SK-N-MC (cell line): ENCODE data around the gene SUSD4.

ENCODE experiments used
- DNase-seq: peaks from one replicate; pipeline ENCODE4 v3.0.0-alpha.2; 2011; ENCODE audit warnings: low read depth, low spot score
- H3K27ac ChIP-seq: fragments of 200-600 bp; sonication (generic); 2 replicates; pipeline ENCODE4 v1.5.1; 2016; ENCODE audit warnings: mixed run types
- H3K36me3 ChIP-seq: fragments of 200-600 bp; sonication (generic); 2 replicates; pipeline ENCODE4 v1.6.1; 2017; ENCODE audit warnings: antibody characterized with exemption, low read length, mixed read lengths; ENCODE audit not compliant: insufficient read depth
- H3K4me3 ChIP-seq: fragments of 200-600 bp; sonication (generic); 2 replicates; pipeline ENCODE4 v1.5.1; 2016
- H3K9ac ChIP-seq: fragments of 200-600 bp; sonication (generic); 2 replicates; pipeline ENCODE4 v1.8.0; 2017; ENCODE audit warnings: mixed run types, mixed read lengths; ENCODE audit not compliant: insufficient read length
- H3K9me3 ChIP-seq: fragments of 200-600 bp; sonication (generic); 2 replicates; pipeline ENCODE4 v1.6.1; 2017; ENCODE audit warnings: low read depth, mild to moderate bottlenecking, antibody characterized with exemption, low read length, moderate library complexity, mixed read lengths
- EZH2 ChIP-seq: fragments of 200-600 bp; sonication (generic); IDR thresholded peaks from one replicate; pipeline ENCODE4 v1.6.1; 2017; ENCODE audit warnings: antibody characterized with exemption
- FOXP2 ChIP-seq: optimal IDR thresholded peaks from 2 replicates; pipeline ENCODE3; 2011; ENCODE audit warnings: mild to moderate bottlenecking, moderate library complexity; ENCODE audit not compliant: insufficient read depth; ENCODE audit errors: extremely low read length, control extremely low read depth
- POLR2AphosphoS5 ChIP-seq: IDR thresholded peaks from 2 replicates; pipeline ENCODE4 v1.6.1; 2012; ENCODE audit warnings: mild to moderate bottlenecking, low read depth, low read length, borderline replicate concordance

SUSD4 gene

DNA sequence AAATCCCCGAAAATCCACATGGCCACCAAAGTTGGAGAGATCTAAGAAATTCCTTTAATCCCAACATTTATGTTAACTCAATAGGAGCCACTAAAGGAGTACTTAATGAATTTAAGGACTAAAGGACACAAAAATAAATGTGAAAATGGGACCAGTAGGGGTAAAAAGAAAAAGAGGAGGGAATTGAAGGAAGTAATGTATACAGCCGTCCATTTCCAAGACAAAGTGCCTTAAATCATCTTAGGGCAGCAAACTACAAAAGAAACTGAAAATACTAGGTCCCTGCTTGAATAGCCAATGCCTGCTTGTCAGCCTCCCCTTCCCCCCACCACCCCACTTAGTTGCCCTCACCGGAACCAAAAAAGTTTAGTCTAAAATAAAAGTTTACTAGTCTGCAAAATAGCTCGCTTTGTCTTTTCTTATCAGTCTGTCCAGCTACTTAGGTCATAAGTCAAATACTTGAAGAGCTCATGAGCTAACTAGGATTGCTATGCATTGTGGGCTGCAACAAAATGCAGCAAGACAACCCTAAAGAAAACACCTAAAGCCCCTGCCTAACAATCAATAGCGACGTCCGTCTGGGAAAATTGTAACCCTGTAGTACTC, 154.6 kb downstream of the SUSD4 start:
- Histone ChIP-seq H3K9me3 (no peaks in the 10 kb centered on the region), H3K27ac (no peak overlapping the region), H3K9ac (no peak overlapping the region), H3K4me3 (no peak overlapping the region), H3K36me3 (no peaks in the 10 kb centered on the region)
- no peak for TF ChIP-seq FOXP2
- TF ChIP-seq POLR2AphosphoS5 = no peak
- TF ChIP-seq EZH2 = no peak
- no peak for DNase-seq

DNA sequence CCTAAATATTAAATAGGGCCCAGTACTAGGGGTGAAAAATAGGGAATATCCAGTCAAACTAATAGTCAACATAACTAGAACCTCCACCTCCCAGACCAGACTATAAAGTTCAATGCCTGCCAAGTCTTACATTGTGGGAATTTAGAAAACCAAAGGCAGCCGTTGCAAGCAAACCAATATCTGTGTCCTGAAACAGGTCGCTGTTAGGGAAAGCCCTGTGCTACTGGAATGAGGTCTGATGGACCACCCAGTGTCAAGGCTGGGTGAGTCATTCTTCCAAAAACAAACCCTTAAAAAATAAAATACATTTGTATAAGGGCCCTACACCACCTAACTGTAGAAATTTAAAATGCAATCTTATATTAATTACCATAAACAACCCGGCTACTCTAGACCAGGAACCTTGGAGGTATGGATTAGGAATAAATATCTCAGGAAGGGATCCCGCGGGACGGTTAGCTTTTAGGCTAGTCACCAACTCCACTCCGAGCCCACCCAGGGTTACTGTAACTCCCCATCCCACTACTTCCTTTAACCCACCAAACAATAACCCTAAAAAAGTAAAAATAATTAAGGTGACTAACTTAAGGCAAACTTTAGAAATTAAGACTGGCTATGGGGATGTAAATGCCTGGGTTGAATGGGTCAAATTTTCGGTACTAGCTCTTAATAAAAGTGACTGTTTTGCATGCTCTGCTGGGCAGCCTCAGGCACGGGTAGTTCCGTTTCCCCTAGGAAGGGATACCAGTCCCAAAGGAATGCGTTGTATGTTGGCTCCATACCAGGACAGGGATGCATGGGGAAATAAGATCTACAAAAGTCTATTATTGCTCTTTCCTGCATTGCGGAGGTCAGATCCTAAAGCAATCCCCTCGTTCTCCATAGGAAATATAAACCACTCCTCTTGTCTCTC, 155.6 kb downstream of the SUSD4 start:
- TF ChIP-seq POLR2AphosphoS5 (no peak), EZH2 (no peak), FOXP2 (no peak)

GRCh38 chr1:223207293-223208066, 156.5 kb downstream of the SUSD4 start:
- Histone ChIP-seq H3K36me3 (no peaks in the 10 kb centered on the region), H3K9me3 (no peaks in the 10 kb centered on the region), H3K9ac (no peak overlapping the region), H3K27ac (no peak overlapping the region), H3K4me3 (no peak overlapping the region)
- DNase-seq = no peak
- TF ChIP-seq EZH2 = no peak
- TF ChIP-seq FOXP2 = no peak
- TF ChIP-seq POLR2AphosphoS5 = no peak

More for the DNA sequence above, 155.6 kb downstream of the SUSD4 start:
- H3K9ac ChIP-seq = no peak overlapping the region
- H3K9me3 ChIP-seq = no peaks in the 10 kb centered on the region
- no peak overlapping the region for H3K27ac ChIP-seq
- no peaks in the 10 kb centered on the region for H3K36me3 ChIP-seq
- no peak overlapping the region for H3K4me3 ChIP-seq
- no peak for DNase-seq

DNA sequence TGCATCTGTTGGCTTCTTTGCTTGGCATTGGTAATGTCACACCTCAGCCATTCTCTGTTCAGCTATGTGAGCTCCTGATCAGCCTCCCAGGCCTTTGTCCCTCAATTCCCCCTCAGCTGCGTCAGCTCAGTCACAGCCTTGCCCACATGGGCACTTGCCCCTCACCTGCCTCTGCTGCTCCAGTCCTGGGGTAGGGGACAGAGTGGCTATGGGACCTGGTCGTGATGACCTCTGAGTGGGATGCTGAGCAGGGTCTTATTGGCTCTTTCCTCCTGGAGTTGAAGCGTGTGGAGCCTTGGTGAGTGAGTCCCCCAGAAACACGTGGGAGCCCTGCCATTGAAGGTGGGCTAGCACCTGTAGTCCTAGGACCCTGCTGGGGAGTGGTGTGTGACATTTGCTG, 159.6 kb downstream of the SUSD4 start:
- H3K9ac ChIP-seq = no peak overlapping the region
- no peaks in the 10 kb centered on the region for H3K36me3 ChIP-seq
- no peak for DNase-seq
- H3K27ac ChIP-seq = no peak overlapping the region
- no peaks in the 10 kb centered on the region for H3K9me3 ChIP-seq
- H3K4me3 ChIP-seq = no peak overlapping the region
- TF ChIP-seq EZH2 (no peak), POLR2AphosphoS5 (no peak), FOXP2 (no peak)

GRCh38 chr1:223203694-223204093, 160.3 kb downstream of the SUSD4 start:
- H3K36me3 ChIP-seq = no peaks in the 10 kb centered on the region
- no peak overlapping the region for H3K27ac ChIP-seq
- no peak overlapping the region for H3K4me3 ChIP-seq
- DNase-seq = no peak
- no peak overlapping the region for H3K9ac ChIP-seq
- H3K9me3 ChIP-seq = no peaks in the 10 kb centered on the region
- no peak for TF ChIP-seq POLR2AphosphoS5
- TF ChIP-seq FOXP2 = no peak
- TF ChIP-seq EZH2 = no peak

GRCh38 chr1:223203034-223203408, 161.0 kb downstream of the SUSD4 start:
- no peak for TF ChIP-seq EZH2
- no peak for TF ChIP-seq POLR2AphosphoS5
- TF ChIP-seq FOXP2 = no peak
- no peak overlapping the region for H3K9ac ChIP-seq
- H3K9me3 ChIP-seq = no peaks in the 10 kb centered on the region
- H3K27ac ChIP-seq = no peak overlapping the region
- no peak overlapping the region for H3K4me3 ChIP-seq
- no peaks in the 10 kb centered on the region for H3K36me3 ChIP-seq
- no peak for DNase-seq

DNA sequence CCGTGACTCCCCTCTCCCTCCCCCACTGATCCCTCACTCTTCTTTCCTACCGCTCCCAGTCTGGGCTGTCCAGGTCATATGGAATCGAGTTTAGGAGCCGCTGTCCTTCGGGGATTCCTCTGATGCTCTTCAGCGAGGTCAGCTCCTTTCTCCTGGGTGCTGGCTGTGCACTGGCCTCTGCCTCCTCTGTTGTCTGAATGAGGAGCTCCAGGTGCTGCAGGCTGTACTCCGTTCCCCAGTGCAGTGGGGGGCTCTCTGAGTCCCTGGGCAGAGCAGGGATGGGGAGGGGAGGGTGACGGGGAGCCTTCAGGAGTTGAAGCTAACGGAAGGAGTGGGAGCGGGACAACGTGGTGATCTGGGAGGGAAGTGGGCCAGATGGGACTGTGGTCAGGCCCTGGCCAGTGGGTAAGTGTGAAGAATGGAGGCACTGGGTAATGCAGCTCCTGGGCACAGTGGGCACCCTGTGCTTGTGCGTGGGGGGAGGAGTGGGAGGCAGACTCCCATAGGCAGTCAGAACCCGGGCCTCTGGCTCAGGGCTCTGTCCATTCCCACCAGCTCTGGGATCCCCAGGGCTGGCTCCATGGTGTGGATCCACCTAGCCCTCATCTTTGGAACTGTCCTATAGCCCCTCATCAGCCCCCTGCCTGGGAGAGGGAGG, 161.5 kb downstream of the SUSD4 start:
- TF ChIP-seq FOXP2 (no peak), POLR2AphosphoS5 (no peak), EZH2 (no peak)
- no peak overlapping the region for H3K9ac ChIP-seq
- H3K9me3 ChIP-seq = no peaks in the 10 kb centered on the region
- H3K36me3 ChIP-seq = no peaks in the 10 kb centered on the region
- no peak for DNase-seq
- H3K27ac ChIP-seq = no peak overlapping the region
- H3K4me3 ChIP-seq = no peak overlapping the region

DNA sequence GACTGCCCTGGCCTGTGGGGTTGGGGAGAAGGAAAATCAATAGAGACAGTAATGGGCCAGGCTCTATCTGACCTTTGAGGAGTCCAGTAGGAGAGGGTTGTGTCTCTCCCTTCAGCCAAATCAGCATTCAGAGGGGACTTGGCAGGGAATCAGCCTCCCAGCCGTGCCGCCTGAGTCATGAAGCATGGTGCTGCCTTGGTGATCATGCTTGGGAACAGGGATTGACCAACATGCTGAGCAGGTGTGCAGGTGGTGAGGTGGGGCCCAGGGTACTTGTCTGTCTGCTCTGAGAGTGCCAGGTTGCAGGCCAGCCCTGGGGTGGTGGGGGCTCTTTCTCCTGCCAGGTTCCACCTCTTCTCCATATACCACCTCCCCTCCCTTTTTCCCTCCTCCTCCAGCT, 162.0 kb downstream of the SUSD4 start:
- Histone ChIP-seq H3K27ac (no peak overlapping the region), H3K4me3 (no peak overlapping the region), H3K36me3 (no peaks in the 10 kb centered on the region), H3K9ac (no peak overlapping the region), H3K9me3 (no peaks in the 10 kb centered on the region)
- no peak for TF ChIP-seq POLR2AphosphoS5
- no peak for TF ChIP-seq FOXP2
- no peak for TF ChIP-seq EZH2
- no peak for DNase-seq
